Measurements from ENCODE around the gene CORIN. TPM values are rescaled to one million over a fixed set of nuclear protein-coding genes. Genes with fewer than 3 reads are reported as not detected.
"Not testable (repeated sequence)": the region's sequence is repeated elsewhere in the genome, so short reads cannot be mapped to it uniquely, and the experiment has no call there.

CORIN gene
- total RNA-seq, 1 experiment from 2014 or later, result 3.5 TPM

- POLR2A ChIA-PET; H3K9ac ChIP-seq (ENCODE audit: low read length); H3K4me1 ChIP-seq (ENCODE audit: control insufficient read depth in 1 of 2, insufficient read depth in 2 of 2, low read length in 2 of 2); H2AFZ ChIP-seq (ENCODE audit: low read depth, low read length, poor library complexity, severe bottlenecking); intact Hi-C loops (cut with micrococcal nuclease); CTCF ChIA-PET; H3K27ac ChIP-seq (ENCODE audit: low read depth, low read length); H3K9me2 ChIP-seq (ENCODE audit: insufficient read depth); H3K79me2 ChIP-seq (ENCODE audit: insufficient read depth, low read length); H3K36me3 ChIP-seq (ENCODE audit: control insufficient read depth in 1 of 2, insufficient read depth in 2 of 2, low read length in 2 of 2); H3K27me3 ChIP-seq (ENCODE audit: insufficient read depth, low read length); ATAC-seq; BruUV-seq (replicated peaks); H3K9me3 ChIP-seq (ENCODE audit: control insufficient read depth in 1 of 2, insufficient read depth in 1 of 2, low read depth in 1 of 2, low read length in 2 of 2); H3K4me3 ChIP-seq (replicated peaks in 1 of 2; ENCODE audit: low read depth in 1 of 2, low read length in 2 of 2); H4K20me1 ChIP-seq (ENCODE audit: insufficient read depth); DNase-seq (ENCODE audit: low read depth, low spot score); H3K4me2 ChIP-seq (ENCODE audit: low read length); RAD21 ChIA-PET (ENCODE audit: low non-redundant PET in 1 of 2, low total read pairs in 2 of 2, uncharacterized antibody in 2 of 2, unreplicated experiment in 2 of 2): not testable (repeated sequence)
These were observed 69.9 kb downstream of the CORIN start for GRCh38 chr4:47767956-47768355.

- RAD21 ChIA-PET (ENCODE audit: low non-redundant PET in 1 of 2, low total read pairs in 2 of 2, uncharacterized antibody in 2 of 2, unreplicated experiment in 2 of 2), result no interaction called here
- no TSS peak for BruUV-seq (replicated peaks)
These were observed 74.6 kb downstream of the CORIN start for GRCh38 chr4:47763279-47763678.

More at GRCh38 chr4:47763279-47763678, 74.6 kb downstream of the CORIN start:
- no peak overlapping the region for H2AFZ ChIP-seq (ENCODE audit: low read depth, low read length, poor library complexity, severe bottlenecking)
- TF ChIP-seq EGR1 (IDR thresholded peaks at IDR 0.05; ENCODE audit: low read depth) (no peak), EZH2phosphoT487 (IDR thresholded peaks at IDR 0.05; ENCODE audit: borderline replicate concordance) (no peak), ZNF274 (IDR thresholded peaks at IDR 0.05; ENCODE audit: low read depth, low read length) (no peak), YY1 (IDR thresholded peaks at IDR 0.05; ENCODE audit: extremely low read depth, insufficient replicate concordance, low read depth, low read length) (no peak), TCF7L2 (IDR thresholded peaks at IDR 0.05; ENCODE audit: borderline replicate concordance, extremely low read depth, insufficient read depth, insufficient read length) (no peak), REST (IDR thresholded peaks at IDR 0.05; ENCODE audit: low read depth) (no peak), FOSL1 (IDR thresholded peaks at IDR 0.05; ENCODE audit: low read depth) (no peak), ZFX (IDR thresholded peaks at IDR 0.05) (no peak), JUND (IDR thresholded peaks at IDR 0.05) (no peak), SP1 (IDR thresholded peaks at IDR 0.05; ENCODE audit: low read depth) (no peak)
- TF ChIP-seq, protein P1, sequence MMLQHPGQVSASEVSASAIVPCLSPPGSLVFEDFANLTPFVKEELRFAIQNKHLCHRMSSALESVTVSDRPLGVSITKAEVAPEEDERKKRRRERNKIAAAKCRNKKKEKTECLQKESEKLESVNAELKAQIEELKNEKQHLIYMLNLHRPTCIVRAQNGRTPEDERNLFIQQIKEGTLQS (IDR thresholded peaks at IDR 0.05), result no peak
- TF ChIP-seq, protein P2, sequence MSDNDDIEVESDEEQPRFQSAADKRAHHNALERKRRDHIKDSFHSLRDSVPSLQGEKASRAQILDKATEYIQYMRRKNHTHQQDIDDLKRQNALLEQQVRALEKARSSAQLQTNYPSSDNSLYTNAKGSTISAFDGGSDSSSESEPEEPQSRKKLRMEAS (IDR thresholded peaks at IDR 0.05), result no peak
- TF ChIP-seq, protein P3, sequence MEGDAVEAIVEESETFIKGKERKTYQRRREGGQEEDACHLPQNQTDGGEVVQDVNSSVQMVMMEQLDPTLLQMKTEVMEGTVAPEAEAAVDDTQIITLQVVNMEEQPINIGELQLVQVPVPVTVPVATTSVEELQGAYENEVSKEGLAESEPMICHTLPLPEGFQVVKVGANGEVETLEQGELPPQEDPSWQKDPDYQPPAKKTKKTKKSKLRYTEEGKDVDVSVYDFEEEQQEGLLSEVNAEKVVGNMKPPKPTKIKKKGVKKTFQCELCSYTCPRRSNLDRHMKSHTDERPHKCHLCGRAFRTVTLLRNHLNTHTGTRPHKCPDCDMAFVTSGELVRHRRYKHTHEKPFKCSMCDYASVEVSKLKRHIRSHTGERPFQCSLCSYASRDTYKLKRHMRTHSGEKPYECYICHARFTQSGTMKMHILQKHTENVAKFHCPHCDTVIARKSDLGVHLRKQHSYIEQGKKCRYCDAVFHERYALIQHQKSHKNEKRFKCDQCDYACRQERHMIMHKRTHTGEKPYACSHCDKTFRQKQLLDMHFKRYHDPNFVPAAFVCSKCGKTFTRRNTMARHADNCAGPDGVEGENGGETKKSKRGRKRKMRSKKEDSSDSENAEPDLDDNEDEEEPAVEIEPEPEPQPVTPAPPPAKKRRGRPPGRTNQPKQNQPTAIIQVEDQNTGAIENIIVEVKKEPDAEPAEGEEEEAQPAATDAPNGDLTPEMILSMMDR (IDR thresholded peaks at IDR 0.05 in 2 of 3, conservative IDR thresholded peaks at IDR 0.05 in 1 of 3; ENCODE audit: borderline replicate concordance in 1 of 3, insufficient read depth in 1 of 3, low read depth in 2 of 3, low read length in 2 of 3), result no peak
- no peak for DNase-seq (ENCODE audit: low read depth, low spot score)
- H3K9me2 ChIP-seq (ENCODE audit: insufficient read depth), result no peaks in the 10 kb centered on the region
- no peak overlapping the region for H3K9ac ChIP-seq (ENCODE audit: low read length)
- no peak overlapping the region for H3K27ac ChIP-seq (ENCODE audit: low read depth, low read length)
- H3K4me2 ChIP-seq (ENCODE audit: low read length), result no peak overlapping the region
- H3K27me3 ChIP-seq (ENCODE audit: insufficient read depth, low read length), result no peaks in the 10 kb centered on the region
- no peaks in the 10 kb centered on the region for H3K9me3 ChIP-seq (ENCODE audit: control insufficient read depth in 1 of 2, insufficient read depth in 1 of 2, low read depth in 1 of 2, low read length in 2 of 2)
- POLR2A ChIA-PET, result no interaction called here
- no peak overlapping the region for H3K4me3 ChIP-seq (replicated peaks in 1 of 2; ENCODE audit: low read depth in 1 of 2, low read length in 2 of 2)
- ATAC-seq, result no peak
- no peaks in the 10 kb centered on the region for H3K4me1 ChIP-seq (ENCODE audit: control insufficient read depth in 1 of 2, insufficient read depth in 2 of 2, low read length in 2 of 2)
- CTCF ChIA-PET, result no interaction called here
- no peaks in the 10 kb centered on the region for H3K79me2 ChIP-seq (ENCODE audit: insufficient read depth, low read length)
- intact Hi-C loops (cut with micrococcal nuclease), result no loop called here
- H3K36me3 ChIP-seq (ENCODE audit: control insufficient read depth in 1 of 2, insufficient read depth in 2 of 2, low read length in 2 of 2), result no peaks in the 10 kb centered on the region
- H4K20me1 ChIP-seq (ENCODE audit: insufficient read depth), result no peaks in the 10 kb centered on the region

Data from HCT116 (cell line).